IMR-90 (cell line): ENCODE results near the gene SH3RF2. TPM values are rescaled to one million over a fixed set of nuclear protein-coding genes. Genes with fewer than 3 reads are reported as not detected.

Source experiments
- ATAC-seq: fragments of 200-7000 bp; cut with Tn5 transposase; 2 replicates; pipeline ENCODE4 v1.9.1; 2020; ENCODE audit warnings: low read depth, mild to moderate bottlenecking, moderate library complexity
- BruUV-seq: library from RNA; stranded (reverse); fragments of 400-500 nt; replicated peaks from 2 replicates; lab custom pipeline; 2021; lab: Mats Ljungman, UMichigan
- CTCF ChIA-PET: fragments of 300-600 bp; formaldehyde crosslinking; extraction: SDS; loops from one replicate; lab custom pipeline; 2021; ENCODE audit warnings: antibody characterized with exemption; lab: Yijun Ruan, JAX
- POLR2A ChIA-PET: fragments of 300-600 bp; sonication (Branson Sonifier 250); formaldehyde crosslinking; loops from one replicate; lab custom pipeline; 2022; ENCODE audit warnings: antibody characterized with exemption; ENCODE audit not compliant: unreplicated experiment; lab: Charles Lee
- DNase-seq: peaks from one replicate; pipeline ENCODE4 v3.0.0; 2013
- H2AFZ ChIP-seq: replicated peaks from 2 replicates; pipeline ENCODE3; 2013; ENCODE audit warnings: low read length, mild to moderate bottlenecking; ENCODE audit not compliant: poor library complexity
- H2AK5ac ChIP-seq: 2 replicates; pipeline ENCODE4 v1.6.1; 2013; ENCODE audit warnings: low read depth, low read length, inconsistent platforms
- H2AK9ac ChIP-seq: replicated peaks from 2 replicates; pipeline ENCODE3; 2013; ENCODE audit warnings: mild to moderate bottlenecking, low read depth, low read length, moderate library complexity; ENCODE audit not compliant: poor library complexity
- H2BK120ac ChIP-seq: 2 replicates; pipeline ENCODE4 v1.6.1; 2013; ENCODE audit warnings: low read depth, low read length, inconsistent platforms
- H2BK15ac ChIP-seq: 3 replicates; pipeline ENCODE4 v1.6.1; 2013; ENCODE audit warnings: low read depth, low read length, inconsistent platforms
- H2BK20ac ChIP-seq: 2 replicates; pipeline ENCODE4 v1.6.1; 2013; ENCODE audit warnings: low read depth, mild to moderate bottlenecking, inconsistent platforms, low read length, moderate library complexity
- H2BK5ac ChIP-seq: 2 replicates; pipeline ENCODE4 v1.6.1; 2013; ENCODE audit warnings: mild to moderate bottlenecking, low read depth, low read length, inconsistent platforms; ENCODE audit not compliant: poor library complexity, severe bottlenecking
- H3K14ac ChIP-seq: replicated peaks from 2 replicates; pipeline ENCODE4 v1.6.1; 2013; ENCODE audit warnings: low read depth, low read length, inconsistent platforms
- H3K18ac ChIP-seq: 2 replicates; pipeline ENCODE4 v1.6.1; 2013; ENCODE audit warnings: low read depth, low read length, control low read depth
- H3K23ac ChIP-seq: 2 replicates; pipeline ENCODE4 v1.6.1; 2013; ENCODE audit warnings: low read depth, low read length, inconsistent platforms
- H3K27ac ChIP-seq: 2 replicates; pipeline ENCODE4 v1.5.1; 2013; ENCODE audit warnings: mild to moderate bottlenecking, control low read depth, low read length; ENCODE audit not compliant: insufficient read depth
- H3K27me3 ChIP-seq: 2 replicates; pipeline ENCODE4 v1.6.1; 2013; ENCODE audit warnings: low read length; ENCODE audit not compliant: control insufficient read depth, insufficient read depth
- H3K36me3 ChIP-seq: 2 replicates; pipeline ENCODE4 v1.6.1; 2013; ENCODE audit warnings: low read length, mixed read lengths; ENCODE audit not compliant: control insufficient read depth, insufficient read depth
- H3K4ac ChIP-seq: 2 replicates; pipeline ENCODE4 v1.6.1; 2013; ENCODE audit warnings: low read depth, low read length, inconsistent platforms
- H3K4me1 ChIP-seq: 2 replicates; pipeline ENCODE4 v1.6.1; 2013; ENCODE audit warnings: low read length, mixed read lengths; ENCODE audit not compliant: control insufficient read depth, insufficient read depth
- H3K4me2 ChIP-seq: 2 replicates; pipeline ENCODE4 v1.6.1; 2013; ENCODE audit warnings: low read depth, mild to moderate bottlenecking, control low read depth, low read length, moderate library complexity
- H3K4me3 ChIP-seq: 2 replicates; pipeline ENCODE4 v1.5.1; 2013; ENCODE audit warnings: low read depth, mild to moderate bottlenecking, control low read depth, low read length, moderate library complexity; ENCODE audit not compliant: insufficient read depth
- H3K56ac ChIP-seq: 2 replicates; pipeline ENCODE4 v1.6.1; 2013; ENCODE audit warnings: low read length, inconsistent platforms; ENCODE audit not compliant: insufficient read depth; ENCODE audit errors: extremely low read depth
- H3K79me1 ChIP-seq, 2 experiments: 2 replicates each; pipeline ENCODE4 v1.6.1; 2013; ENCODE audit warnings: low read length in 2 of 2, inconsistent platforms in 1 of 2, low read depth in 1 of 2
- H3K9ac ChIP-seq: 2 replicates; pipeline ENCODE4 v1.6.1; 2013; ENCODE audit warnings: low read depth, low read length, control low read depth
- H3K9me1 ChIP-seq: 2 replicates; pipeline ENCODE4 v1.6.1; 2013; ENCODE audit warnings: low read length, inconsistent platforms; ENCODE audit not compliant: insufficient read depth
- H3K9me3 ChIP-seq: 2 replicates; pipeline ENCODE4 v1.6.1; 2013; ENCODE audit warnings: low read length; ENCODE audit not compliant: control insufficient read depth, insufficient read depth
- H4K20me1 ChIP-seq: 2 replicates; pipeline ENCODE4 v1.6.1; 2013; ENCODE audit warnings: low read length, inconsistent platforms; ENCODE audit not compliant: insufficient read depth
- H4K5ac ChIP-seq: 2 replicates; pipeline ENCODE4 v1.6.1; 2013; ENCODE audit warnings: mild to moderate bottlenecking, low read depth, low read length, control low read depth
- H4K8ac ChIP-seq, 2 experiments: 2 replicates each; pipeline ENCODE4 v1.6.1; 2013; ENCODE audit warnings: low read depth in 2 of 2, low read length in 2 of 2, control low read depth in 1 of 2, inconsistent platforms in 1 of 2
- H4K91ac ChIP-seq: 2 replicates; pipeline ENCODE4 v1.6.1; 2013; ENCODE audit warnings: low read depth, low read length, inconsistent platforms; ENCODE audit not compliant: insufficient read depth
- BHLHE40 ChIP-seq: fragments of 150-350 bp; IDR thresholded peaks from 2 replicates; pipeline ENCODE4 v1.6.1; 2016; ENCODE audit warnings: mild to moderate bottlenecking, low read depth, low read length
- CEBPB ChIP-seq: IDR thresholded peaks from 2 replicates; pipeline ENCODE4 v1.6.1; 2012; ENCODE audit warnings: low read depth, low read length, improper control_type of control experiment
- CTCF ChIP-seq: conservative IDR thresholded peaks from 2 replicates; pipeline ENCODE4 v1.5.1; 2012; ENCODE audit warnings: mild to moderate bottlenecking, low read depth, low read length, improper control_type of control experiment
- MAFK ChIP-seq: IDR thresholded peaks from 2 replicates; pipeline ENCODE4 v1.6.1; 2012; ENCODE audit warnings: low read depth, low read length, improper control_type of control experiment
- MAZ ChIP-seq: IDR thresholded peaks from 2 replicates; pipeline ENCODE4 v1.6.1; 2012; ENCODE audit warnings: low read depth, mild to moderate bottlenecking, low read length, improper control_type of control experiment, moderate library complexity, borderline replicate concordance
- MXI1 ChIP-seq: IDR thresholded peaks from 2 replicates; pipeline ENCODE4 v1.6.1; 2012; ENCODE audit warnings: low read depth, mild to moderate bottlenecking, low read length, moderate library complexity, borderline replicate concordance
- NFE2L2 ChIP-seq: fragments of 150-350 bp; IDR thresholded peaks from 2 replicates; pipeline ENCODE4 v1.6.1; 2016; ENCODE audit warnings: low read depth, mild to moderate bottlenecking, low read length
- RAD21 ChIP-seq: IDR thresholded peaks from 2 replicates; pipeline ENCODE4 v1.6.1; 2012; ENCODE audit warnings: low read length, improper control_type of control experiment
- RCOR1 ChIP-seq: IDR thresholded peaks from 2 replicates; pipeline ENCODE4 v1.6.1; 2012; ENCODE audit warnings: mild to moderate bottlenecking, low read length, improper control_type of control experiment; ENCODE audit not compliant: insufficient replicate concordance
- RFX5 ChIP-seq: IDR thresholded peaks from 2 replicates; pipeline ENCODE4 v1.8.0; 2012; ENCODE audit warnings: low read depth, mild to moderate bottlenecking, low read length, moderate library complexity
- SMC3 ChIP-seq: fragments of 150-350 bp; IDR thresholded peaks from 2 replicates; pipeline ENCODE4 v1.6.1; 2016; ENCODE audit warnings: low read depth, mild to moderate bottlenecking, antibody characterized with exemption, low read length, moderate library complexity
- USF2 ChIP-seq: fragments of 150-350 bp; IDR thresholded peaks from 2 replicates; pipeline ENCODE4 v1.6.1; 2017; ENCODE audit warnings: mild to moderate bottlenecking, antibody characterized with exemption, low read length, low read depth
- WGBS, 2 experiments: methylation state at CpG; one replicate each; pipeline versions ENCODE4 v1.1.5 to v1.1.7; 2013; ENCODE audit warnings: missing lambda C conversion rate in 2 of 2; ENCODE audit not compliant: insufficient read length in 1 of 2; ENCODE audit errors: extremely low coverage in 2 of 2; 5-methylcytosine and 5-hydroxymethylcytosine counted together
- dilution Hi-C: fragments of 300-500 bp; cut with HindIII; formaldehyde crosslinking; loops from one replicate; pipeline ENCODE4 v1.14.3; 2018; ENCODE audit warnings: low sequenced_read_pairs; ENCODE audit not compliant: unreplicated experiment
- in situ Hi-C: fragments of 300-500 bp; cut with MboI; formaldehyde crosslinking; loops from 3 replicates; pipeline ENCODE4 v1.14.3; 2019; ENCODE audit warnings: low sequenced_read_pairs, inconsistent platforms, mixed read lengths
- intact Hi-C: fragments of 100-400 bp; cut with micrococcal nuclease; formaldehyde crosslinking; loops from 2 replicates; pipeline ENCODE4 v1.10.0; 2022
- polyA plus RNA-seq, 3 experiments: library from polyadenylated mRNA; depleted of rRNA; stranded (reverse); fragments of >200 nt; gene quantifications; 2 replicates each; pipeline ENCODE4 v1.2.3, GENCODE V29; 2012; ENCODE audit warnings: low replicate concordance in 1 of 3
- total RNA-seq: library from RNA; depleted of rRNA; stranded (reverse); fragments of >200 nt; gene quantifications from 2 replicates; pipeline ENCODE4 v1.2.3, GENCODE V29; 2012
- TF ChIP-seq, protein P1 (sequence below): fragments of 150-350 bp; IDR thresholded peaks from 2 replicates; pipeline ENCODE4 v1.6.1; 2016; ENCODE audit warnings: low read depth, mild to moderate bottlenecking, low read length, moderate library complexity, borderline replicate concordance

The SH3RF2 gene
- total and polyA plus RNA-seq, 2 of the 4 experiments (the other 2 are of a cell fraction), result 1.3 to 1.7 TPM

DNA sequence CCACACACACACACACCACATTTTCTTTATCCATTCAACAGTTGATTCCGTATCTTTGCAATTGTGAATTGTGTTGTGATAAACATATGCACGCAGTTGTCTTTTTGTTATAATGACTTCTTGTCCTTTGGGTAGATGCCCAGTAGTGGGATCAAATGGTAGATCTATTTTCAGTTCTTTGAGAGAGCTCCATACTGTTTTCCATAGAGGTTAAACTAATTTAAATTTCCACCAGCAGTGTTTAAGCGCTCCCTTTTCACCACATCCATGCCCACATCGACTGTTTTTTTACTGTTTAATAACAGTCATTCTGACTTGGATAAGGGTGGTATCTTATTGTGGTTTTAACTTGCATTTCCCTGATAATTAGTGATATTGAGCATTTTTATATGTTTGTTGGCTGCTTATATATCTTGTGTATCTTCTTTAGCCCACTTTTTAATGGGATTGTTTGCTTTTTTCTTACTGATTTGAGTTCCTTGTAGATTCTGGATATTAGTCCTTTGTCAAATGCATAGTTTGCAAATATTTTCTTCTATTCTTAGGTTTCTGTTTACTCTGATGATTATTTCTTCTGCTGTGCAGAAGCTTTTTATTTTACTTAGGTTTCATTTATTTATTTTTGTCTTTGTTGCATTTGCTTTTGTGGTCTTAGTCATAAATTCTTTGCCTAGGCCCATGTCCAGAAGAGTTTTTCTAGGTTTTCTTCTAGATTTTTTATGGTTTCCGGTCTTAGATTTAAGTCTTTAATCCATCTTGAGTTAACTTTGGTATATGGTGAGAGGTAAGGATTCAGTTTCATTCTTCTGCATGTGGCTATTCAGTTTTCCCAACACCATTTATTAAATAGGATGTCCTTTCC, 82.4 kb downstream of the SH3RF2 start:
- no peak overlapping the region for H2AK5ac ChIP-seq
- no peak; the same call in 1 of the 2 replicates for ATAC-seq

More for the DNA sequence above, 82.4 kb downstream of the SH3RF2 start:
- Histone ChIP-seq H3K36me3 (no peaks in the 10 kb centered on the region), H3K9me1 (no peaks in the 10 kb centered on the region), H4K91ac (no peak overlapping the region), H2AK9ac (no peak overlapping the region), H2BK20ac (no peak overlapping the region), H3K14ac (no peak overlapping the region), H3K18ac (no peak overlapping the region), H3K79me1 (no peaks in the 10 kb centered on the region), H4K20me1 (no peaks in the 10 kb centered on the region), H3K23ac (no peak overlapping the region), H3K27me3 (no peaks in the 10 kb centered on the region; the same call in none of the 2 replicates), H2AFZ (no peak overlapping the region), H2BK5ac (no peak overlapping the region), H3K4me2 (no peak overlapping the region), H4K5ac (no peak overlapping the region), H3K9ac (no peak overlapping the region), H2BK15ac (no peak overlapping the region), H3K9me3 (no peaks in the 10 kb centered on the region), H3K4me3 (no peak overlapping the region), H3K4me1 (no peaks in the 10 kb centered on the region), H3K4ac (no peak overlapping the region), H3K27ac (no peak overlapping the region), H2BK120ac (no peak overlapping the region), H3K56ac (no peak overlapping the region), H4K8ac (no peak overlapping the region)
- ChIA-PET CTCF (no interaction called here), POLR2A (no interaction called here)
- no CpG with 5 or more reads among the region's 5 CpGs for WGBS, 2 experiments
- in situ Hi-C loops, result no loop called here
- no peak for DNase-seq
- TF ChIP-seq RCOR1 (no peak), NFE2L2 (no peak), MXI1 (no peak), MAFK (no peak), CEBPB (no peak), SMC3 (no peak), USF2 (no peak), CTCF (no peak), RAD21 (no peak), BHLHE40 (no peak), RFX5 (no peak), MAZ (no peak)
- TF ChIP-seq, protein P1, sequence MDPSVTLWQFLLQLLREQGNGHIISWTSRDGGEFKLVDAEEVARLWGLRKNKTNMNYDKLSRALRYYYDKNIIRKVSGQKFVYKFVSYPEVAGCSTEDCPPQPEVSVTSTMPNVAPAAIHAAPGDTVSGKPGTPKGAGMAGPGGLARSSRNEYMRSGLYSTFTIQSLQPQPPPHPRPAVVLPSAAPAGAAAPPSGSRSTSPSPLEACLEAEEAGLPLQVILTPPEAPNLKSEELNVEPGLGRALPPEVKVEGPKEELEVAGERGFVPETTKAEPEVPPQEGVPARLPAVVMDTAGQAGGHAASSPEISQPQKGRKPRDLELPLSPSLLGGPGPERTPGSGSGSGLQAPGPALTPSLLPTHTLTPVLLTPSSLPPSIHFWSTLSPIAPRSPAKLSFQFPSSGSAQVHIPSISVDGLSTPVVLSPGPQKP, result no peak
- BruUV-seq, result no TSS peak
- intact Hi-C loops, result no loop called here
- dilution Hi-C loops, result no loop called here
